ENCODE measurements around the gene MITF.
"Not testable (repeated sequence)": the region's sequence is repeated elsewhere in the genome, so short reads cannot be mapped to it uniquely, and the experiment has no call there.

MITF gene

GRCh38 chr3:69791919-69792399, 52.7 kb downstream of the MITF start:
- no peak for DNase-seq

GRCh38 chr3:69796126-69796525, 56.9 kb downstream of the MITF start:
- not testable (repeated sequence) for DNase-seq

GRCh38 chr3:69803681-69804270, 64.5 kb downstream of the MITF start:
- DNase-seq: no peak

- DNase-seq: no peak
These were observed 66.2 kb downstream of the MITF start for GRCh38 chr3:69805491-69805890.

- no peak for DNase-seq
These were observed 67.6 kb downstream of the MITF start for GRCh38 chr3:69806735-69807438.

- no peak for DNase-seq
These were observed 68.4 kb downstream of the MITF start for GRCh38 chr3:69807674-69808073.

- DNase-seq: no peak
These were observed 70.0 kb downstream of the MITF start for GRCh38 chr3:69809076-69809835.

- DNase-seq: no peak
These were observed 72.5 kb downstream of the MITF start for GRCh38 chr3:69811452-69812401.

- DNase-seq: no peak
These were observed 76.7 kb downstream of the MITF start for GRCh38 chr3:69815970-69816369.

- DNase-seq: no peak
These were observed 78.7 kb downstream of the MITF start for GRCh38 chr3:69817988-69818387.

GRCh38 chr3:69819282-69819681, 80.0 kb downstream of the MITF start:
- no peak for DNase-seq

- DNase-seq: no peak
These were observed 81.9 kb downstream of the MITF start for GRCh38 chr3:69821133-69821532.

- no peak for DNase-seq
These were observed 84.5 kb downstream of the MITF start for GRCh38 chr3:69823743-69824142.

GRCh38 chr3:69825446-69825845, 86.2 kb downstream of the MITF start:
- DNase-seq: no peak

GRCh38 chr3:69827127-69827526, 87.9 kb downstream of the MITF start:
- no peak for DNase-seq

GRCh38 chr3:69828817-69829216, 89.6 kb downstream of the MITF start:
- DNase-seq: no peak

GRCh38 chr3:69830147-69830546, 90.9 kb downstream of the MITF start:
- DNase-seq: no peak

GRCh38 chr3:69831737-69832136, 92.5 kb downstream of the MITF start:
- no peak for DNase-seq

- no peak for DNase-seq
These were observed 94.3 kb downstream of the MITF start for GRCh38 chr3:69833591-69833990.

GRCh38 chr3:69838217-69838616, 99.0 kb downstream of the MITF start:
- DNase-seq: no peak

GRCh38 chr3:69838696-69839515, 99.6 kb downstream of the MITF start:
- no peak for DNase-seq

GRCh38 chr3:69842351-69842750, 103.1 kb downstream of the MITF start:
- no peak for DNase-seq
